ENCODE data around the gene HIP1R.

The HIP1R gene

GRCh38 chr12:122864894-122865253 lies 29.6 kb downstream of the HIP1R start:
- Histone ChIP-seq H3K4me3 (no peak overlapping the region), H3K27ac (no peak overlapping the region)
- DNase-seq (ENCODE audit: low spot score), result no peak
- TF ChIP-seq, protein P1, sequence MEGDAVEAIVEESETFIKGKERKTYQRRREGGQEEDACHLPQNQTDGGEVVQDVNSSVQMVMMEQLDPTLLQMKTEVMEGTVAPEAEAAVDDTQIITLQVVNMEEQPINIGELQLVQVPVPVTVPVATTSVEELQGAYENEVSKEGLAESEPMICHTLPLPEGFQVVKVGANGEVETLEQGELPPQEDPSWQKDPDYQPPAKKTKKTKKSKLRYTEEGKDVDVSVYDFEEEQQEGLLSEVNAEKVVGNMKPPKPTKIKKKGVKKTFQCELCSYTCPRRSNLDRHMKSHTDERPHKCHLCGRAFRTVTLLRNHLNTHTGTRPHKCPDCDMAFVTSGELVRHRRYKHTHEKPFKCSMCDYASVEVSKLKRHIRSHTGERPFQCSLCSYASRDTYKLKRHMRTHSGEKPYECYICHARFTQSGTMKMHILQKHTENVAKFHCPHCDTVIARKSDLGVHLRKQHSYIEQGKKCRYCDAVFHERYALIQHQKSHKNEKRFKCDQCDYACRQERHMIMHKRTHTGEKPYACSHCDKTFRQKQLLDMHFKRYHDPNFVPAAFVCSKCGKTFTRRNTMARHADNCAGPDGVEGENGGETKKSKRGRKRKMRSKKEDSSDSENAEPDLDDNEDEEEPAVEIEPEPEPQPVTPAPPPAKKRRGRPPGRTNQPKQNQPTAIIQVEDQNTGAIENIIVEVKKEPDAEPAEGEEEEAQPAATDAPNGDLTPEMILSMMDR (IDR thresholded peaks at IDR 0.05), result no peak

DNA sequence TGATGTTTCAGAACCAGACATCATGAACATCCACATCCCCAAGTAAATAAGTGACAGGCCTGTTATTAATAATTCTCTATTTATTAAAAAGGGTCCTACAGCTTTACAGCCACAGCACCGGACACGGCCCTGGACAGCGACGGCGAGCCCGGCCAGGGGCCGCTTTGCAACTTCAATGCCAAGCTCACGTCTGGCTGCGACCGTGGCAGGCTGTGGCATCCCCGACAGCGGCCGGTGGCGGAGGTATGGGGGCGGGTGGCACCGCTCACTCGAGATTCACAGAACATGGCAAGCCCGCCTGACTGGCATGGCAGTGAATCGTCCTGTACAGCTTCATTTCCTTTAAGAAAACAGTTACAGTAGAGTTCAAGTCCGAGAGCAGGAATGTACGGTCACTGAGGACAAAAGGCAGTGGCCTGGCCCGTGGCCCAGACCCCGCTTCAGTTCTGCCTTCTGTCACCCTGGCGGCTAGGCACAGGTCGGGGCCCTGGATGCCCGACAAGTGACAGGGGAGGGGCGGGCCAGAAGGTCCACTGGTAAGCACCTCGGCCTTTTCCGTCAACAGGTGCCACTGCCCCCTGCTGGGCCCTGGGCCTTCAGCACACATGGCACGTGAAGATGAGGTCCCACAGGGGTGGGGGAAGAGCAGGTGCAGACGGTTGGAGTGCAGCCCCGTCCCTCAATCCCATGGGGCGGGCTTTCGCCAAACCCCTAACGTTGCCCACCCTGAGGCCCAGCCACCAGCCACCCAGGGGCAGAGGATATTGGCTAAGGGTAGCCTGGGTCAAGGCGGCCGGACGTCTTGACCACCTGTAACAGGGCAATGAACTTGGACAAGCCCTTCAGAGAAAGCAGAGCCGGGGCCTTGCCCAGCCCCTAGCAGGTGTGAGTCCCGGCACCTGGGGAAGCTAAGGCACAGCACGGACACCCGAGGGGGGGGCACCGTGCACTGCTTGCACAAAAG lies 30.3 kb downstream of the HIP1R start:
- Histone ChIP-seq H3K27ac (no peak overlapping the region), H3K4me3 (no peak overlapping the region)
- TF ChIP-seq, protein P1 (IDR thresholded peaks at IDR 0.05), result no peak
- DNase-seq (ENCODE audit: low spot score), result no peak

DNA sequence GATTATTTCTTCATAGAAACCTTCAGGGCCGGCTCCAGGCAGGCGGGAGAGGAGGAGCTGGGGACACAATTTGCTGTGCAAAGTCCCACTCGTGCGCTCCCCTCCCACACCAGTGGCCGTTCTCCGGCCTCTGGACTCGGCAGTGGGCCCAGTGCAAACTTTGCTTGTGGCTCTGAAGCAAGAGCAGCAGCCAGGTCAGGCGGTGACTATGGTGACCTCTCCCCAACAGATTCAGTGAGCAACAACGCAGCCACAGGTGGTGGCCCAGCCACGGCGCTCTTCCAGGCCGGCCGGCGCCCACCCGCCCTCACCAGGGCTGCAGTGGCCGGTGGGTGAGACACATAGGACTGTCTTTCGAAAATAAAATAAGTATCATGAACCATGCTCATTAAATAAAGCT lies 31.1 kb downstream of the HIP1R start:
- TF ChIP-seq, protein P1 (IDR thresholded peaks at IDR 0.05), result no peak
- H3K27ac ChIP-seq, result no peak overlapping the region
- H3K4me3 ChIP-seq, result no peak overlapping the region
- DNase-seq (ENCODE audit: low spot score), result no peak

GRCh38 chr12:122866950-122867607 lies 31.8 kb downstream of the HIP1R start:
- peak overlapping the region in 1 of 2 donors; percentile 52 for H3K27ac ChIP-seq
- H3K4me3 ChIP-seq, result no peak overlapping the region
- no peak for DNase-seq (ENCODE audit: low spot score)
- TF ChIP-seq, protein P1 (IDR thresholded peaks at IDR 0.05), result no peak

GRCh38 chr12:122867691-122868461 lies 32.6 kb downstream of the HIP1R start:
- TF ChIP-seq, protein P1 (IDR thresholded peaks at IDR 0.05), result no peak

GRCh38 chr12:122868471-122869177 lies 33.4 kb downstream of the HIP1R start:
- peak overlapping the region in 1 of 2 donors; percentile 52 for H3K27ac ChIP-seq
- DNase-seq (ENCODE audit: low spot score), result no peak
- TF ChIP-seq, protein P1 (IDR thresholded peaks at IDR 0.05), result no peak
- H3K4me3 ChIP-seq, result no peak overlapping the region

More at GRCh38 chr12:122867691-122868461, 32.6 kb downstream of the HIP1R start:
- Histone ChIP-seq H3K27ac (peak overlapping the region in 1 of 2 donors; percentile 52), H3K4me3 (no peak overlapping the region)
- no peak for DNase-seq (ENCODE audit: low spot score)
